HepG2 (cell line): ENCODE measurements around the gene CLPSL2. TPM values are rescaled to one million over a fixed set of nuclear protein-coding genes. Genes with fewer than 3 reads are reported as not detected.
A peak's percentile ranks its signal among the peaks of the same experiment; 100 is the strongest.

Experiments
- ATAC-seq: fragments of 200-7000 bp; cut with Tn5 transposase; 3 replicates; pipeline ENCODE4 v1.9.1; 2020; ENCODE audit warnings: mild to moderate bottlenecking, moderate library complexity
- BruUV-seq: library from RNA; stranded (reverse); fragments of 400-500 nt; replicated peaks from 2 replicates; lab custom pipeline; 2021; lab: Mats Ljungman, UMichigan
- CTCF ChIA-PET: fragments of 300-600 bp; formaldehyde crosslinking; extraction: SDS; loops from one replicate; lab custom pipeline; 2021; ENCODE audit warnings: low total read pairs, inconsistent platforms, low intra/inter-chr PET ratio; lab: Yijun Ruan, JAX
- POLR2A ChIA-PET: fragments of 350-600 bp; sonication (Branson Sonifier 250); formaldehyde crosslinking; loops from one replicate; lab custom pipeline; 2020; ENCODE audit warnings: antibody characterized with exemption, inconsistent platforms; lab: Yijun Ruan, JAX
- DNase-seq: peaks from one replicate; pipeline ENCODE4 v3.0.0-alpha.2; 2015; ENCODE audit warnings: low spot score
- FAIRE-seq: peaks from 3 replicates; lab custom pipeline; 2011; peaks lifted over from hg19 to GRCh38; lab: Jason Lieb, UNC
- H2AFZ ChIP-seq: one replicate; pipeline ENCODE4 v1.6.1; 2011; ENCODE audit warnings: low read length, inconsistent platforms
- H3K27ac ChIP-seq: fragments of 300-600 bp; 3 replicates; pipeline ENCODE4 v1.8.0; 2011; ENCODE audit warnings: mixed run types, mild to moderate bottlenecking, mixed read lengths, low read length, inconsistent platforms; ENCODE audit not compliant: insufficient read depth; ENCODE audit errors: extremely low read length
- H3K27me3 ChIP-seq, 2 experiments: fragments of 200-600 bp in 1 of 2; 2 replicates in 1 of 2; 3 replicates in 1 of 2; pipeline versions ENCODE4 v1.6.0 to v1.8.0; 2011; ENCODE audit warnings: low read length in 2 of 2, mild to moderate bottlenecking in 2 of 2, moderate library complexity in 2 of 2, inconsistent platforms in 1 of 2; ENCODE audit not compliant: insufficient read depth in 2 of 2, control insufficient read depth in 1 of 2
- H3K36me3 ChIP-seq, 2 experiments: fragments of 200-600 bp in 1 of 2; replicated peaks in 1 of 2; 2 replicates in 1 of 2; 3 replicates in 1 of 2; pipeline versions ENCODE4 v1.5.1 to v1.8.0; 2011; ENCODE audit warnings: low read length in 2 of 2, inconsistent platforms in 1 of 2; ENCODE audit not compliant: insufficient read depth in 2 of 2, control insufficient read depth in 1 of 2
- H3K4me1 ChIP-seq: 2 replicates; pipeline ENCODE4 v1.5.1; 2012; ENCODE audit warnings: low read length, inconsistent platforms; ENCODE audit not compliant: insufficient read depth
- H3K4me2 ChIP-seq: 2 replicates; pipeline ENCODE4 v1.6.0; 2011; ENCODE audit warnings: low read depth, low read length, inconsistent platforms
- H3K4me3 ChIP-seq, 3 experiments: fragments of 200-600 bp in 1 of 3; sonication (generic), shearing (Covaris generic) in 1 of 3; replicated peaks in 1 of 3; 2 replicates each; pipeline ENCODE4 v1.5.1; 2011 to 2016; ENCODE audit warnings: low read length in 3 of 3, inconsistent platforms in 2 of 3, low read depth in 2 of 3, mild to moderate bottlenecking in 2 of 3, control low read depth in 1 of 3, mixed read lengths in 1 of 3; ENCODE audit not compliant: insufficient read depth in 1 of 3
- H3K79me2 ChIP-seq: one replicate; pipeline ENCODE4 v1.6.1; 2011; ENCODE audit warnings: low read length, inconsistent platforms; ENCODE audit not compliant: insufficient read depth
- H3K9ac ChIP-seq: 2 replicates; pipeline ENCODE4 v1.6.0; 2011; ENCODE audit warnings: mild to moderate bottlenecking, low read depth, low read length, inconsistent platforms; ENCODE audit not compliant: insufficient read depth
- H3K9me3 ChIP-seq: 2 replicates; pipeline ENCODE4 v1.5.1; 2012; ENCODE audit warnings: mild to moderate bottlenecking, low read length
- H4K20me1 ChIP-seq: 2 replicates; pipeline ENCODE4 v1.6.0; 2011; ENCODE audit warnings: inconsistent platforms, mild to moderate bottlenecking, low read length, moderate library complexity; ENCODE audit not compliant: insufficient read depth
- ATAD3A ChIP-seq: sonication (generic); formaldehyde crosslinking; IDR thresholded peaks from 2 replicates; pipeline ENCODE4 v1.4.0; 2020; ENCODE audit warnings: missing genetic modification reagents
- ZFP36L2 ChIP-seq: sonication (generic); formaldehyde crosslinking; IDR thresholded peaks from 2 replicates; pipeline ENCODE4 v1.4.0; 2020; ENCODE audit warnings: missing genetic modification reagents
- ZNF724P ChIP-seq: sonication (generic); formaldehyde crosslinking; IDR thresholded peaks from 2 replicates; pipeline ENCODE4 v1.8.0; 2022; ENCODE audit warnings: missing genetic modification reagents, borderline replicate concordance
- WGBS: methylation state at CpG from one replicate; pipeline ENCODE4 v1.1.6; 2017; ENCODE audit warnings: low lambda C conversion rate; 5-methylcytosine and 5-hydroxymethylcytosine counted together
- in situ Hi-C: cut with HindIII; loops from 2 replicates; pipeline ENCODE4 v1.10.0; 2017; ENCODE audit warnings: low pct_unique_long_range_greater_than_20kb; ENCODE audit not compliant: extremely low pct_ligation_motif_present
- intact Hi-C: fragments of 100-400 bp; cut with micrococcal nuclease; formaldehyde crosslinking; loops from one replicate; pipeline ENCODE4 v1.10.0; 2022; ENCODE audit not compliant: unreplicated experiment
- polyA plus RNA-seq, 8 experiments: library from polyadenylated mRNA; depleted of rRNA in 3 of 8; stranded (reverse) in 7 of 8; unstranded in 1 of 8; fragments of >200 nt; fragmentation: Illumina TruSeq in 4 of 8; extraction: Trizol in 4 of 8; gene quantifications; 2 replicates each; pipeline versions ENCODE4 v1.2.1 to v1.2.3, GENCODE V29; 2011 to 2016; ENCODE audit warnings: low read depth in 4 of 8, missing spikeins in 1 of 8, mixed read lengths in 1 of 8; ENCODE audit not compliant: insufficient read depth in 1 of 8
- total RNA-seq, 5 experiments: library from RNA; depleted of rRNA; stranded (reverse); fragments of >200 nt; fragmentation: Illumina TruSeq; extraction: Trizol; gene quantifications; 2 replicates each; pipeline ENCODE4 v1.2.3, GENCODE V29; 2016; ENCODE audit warnings: low read depth in 1 of 5

The CLPSL2 gene
- total and polyA plus RNA-seq, 2 of the 13 experiments (the other 11 are each of a cell fraction or from before 2014, with no cell fraction given): not detected

DNA sequence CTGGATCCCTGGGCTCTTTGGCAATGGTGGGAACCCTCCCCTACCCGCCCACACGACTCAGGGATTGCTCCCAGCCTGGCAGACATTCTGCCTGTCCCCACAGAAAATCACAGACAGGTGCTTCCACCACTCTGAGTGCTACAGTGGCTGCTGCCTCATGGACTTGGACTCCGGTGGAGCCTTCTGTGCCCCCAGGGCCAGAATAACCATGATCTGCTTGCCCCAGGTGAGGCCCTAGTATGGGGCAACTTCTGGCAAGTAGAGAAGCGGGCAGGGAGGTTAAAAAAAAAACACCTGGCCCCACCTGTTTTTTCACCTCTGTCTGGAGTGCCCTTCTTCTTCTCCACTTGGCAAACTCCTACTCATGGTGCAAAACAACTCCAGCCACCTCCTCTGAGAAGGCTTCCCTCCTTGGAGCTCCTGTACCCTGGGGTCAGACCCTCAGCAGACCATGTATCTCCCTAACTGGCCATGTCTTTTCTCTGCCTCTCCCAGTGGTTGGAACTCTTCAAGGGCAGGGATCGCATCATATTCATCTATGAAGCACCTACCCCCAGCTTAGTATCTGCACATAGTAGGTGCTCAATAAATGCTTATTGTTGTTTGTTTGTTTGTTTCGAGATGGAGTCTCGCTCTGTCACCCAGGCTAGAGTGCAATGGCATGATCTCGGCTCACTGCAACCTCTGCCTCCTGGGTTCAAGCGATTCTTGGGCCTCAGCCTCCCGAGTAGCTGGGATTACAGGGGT lies 1.1 kb downstream of the CLPSL2 start:
- DNase-seq (no peak), FAIRE-seq (no peak), ATAC-seq (peak; percentile 15; the same call in 1 of the 3 replicates)
- in situ Hi-C loops (no loop called here), intact Hi-C loops (no loop called here)
- Histone ChIP-seq H3K27ac (no peak overlapping the region), H2AFZ (no peak overlapping the region), H3K4me2 (no peak overlapping the region), H4K20me1 (no peaks in the 10 kb centered on the region), H3K4me1 (peaks cover 6% of the 10 kb centered on the region), H3K9ac (no peak overlapping the region), H3K27me3 (peaks cover 11 to 50% of the 10 kb centered on the region in 2 experiments), H3K79me2 (no peaks in the 10 kb centered on the region), H3K4me3 (no peak overlapping the region), H3K9me3 (no peaks in the 10 kb centered on the region), H3K36me3 (no peaks in the 10 kb centered on the region)
- 67% methylated on average over 10 of the region's 10 CpGs for WGBS
- BruUV-seq: no TSS peak
- ChIA-PET CTCF (no interaction called here), POLR2A (no interaction called here)
- TF ChIP-seq ATAD3A (CRISPR knock-in tag) (no peak), ZNF724P (CRISPR knock-in tag) (no peak)

DNA sequence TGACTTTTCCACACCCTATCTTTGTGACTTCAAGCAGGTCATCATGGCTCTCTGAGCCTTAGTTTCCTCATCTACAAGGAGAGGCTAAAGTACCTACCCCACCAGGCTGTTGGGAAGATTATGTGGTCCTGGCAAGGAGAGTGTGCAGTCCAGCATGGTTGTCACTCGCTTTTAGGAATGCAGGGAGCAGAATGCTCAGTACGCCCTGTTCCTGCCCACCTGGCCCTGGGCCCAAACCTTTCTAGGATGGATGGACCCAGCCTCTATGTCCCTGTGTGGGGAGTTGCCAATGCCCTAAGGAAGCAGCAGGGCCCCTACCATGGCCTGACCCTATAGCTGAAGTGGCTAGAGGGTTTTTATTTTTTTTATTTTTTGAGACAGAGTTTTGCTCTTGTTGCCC lies 2.0 kb downstream of the CLPSL2 start:
- Histone ChIP-seq H4K20me1 (no peaks in the 10 kb centered on the region), H3K27ac (no peak overlapping the region), H3K4me3 (no peak overlapping the region), H3K36me3 (no peaks in the 10 kb centered on the region), H3K4me1 (peaks cover 6% of the 10 kb centered on the region), H2AFZ (no peak overlapping the region), H3K79me2 (no peaks in the 10 kb centered on the region), H3K27me3 (peaks cover 11 to 49% of the 10 kb centered on the region in 2 experiments), H3K9me3 (no peaks in the 10 kb centered on the region), H3K4me2 (no peak overlapping the region), H3K9ac (no peak overlapping the region)
- no peak for FAIRE-seq
- no peak for TF ChIP-seq ZFP36L2 (CRISPR knock-in tag)
- intact Hi-C loops (no loop called here), in situ Hi-C loops (no loop called here)
- POLR2A ChIA-PET: no interaction called here
- no TSS peak for BruUV-seq
- no peak for DNase-seq
- WGBS: 50% methylated on average over 2 of the region's 2 CpGs
- CTCF ChIA-PET: no interaction called here
- ATAC-seq: no peak
